Measurements from ENCODE around the gene VPS25.

DNA sequence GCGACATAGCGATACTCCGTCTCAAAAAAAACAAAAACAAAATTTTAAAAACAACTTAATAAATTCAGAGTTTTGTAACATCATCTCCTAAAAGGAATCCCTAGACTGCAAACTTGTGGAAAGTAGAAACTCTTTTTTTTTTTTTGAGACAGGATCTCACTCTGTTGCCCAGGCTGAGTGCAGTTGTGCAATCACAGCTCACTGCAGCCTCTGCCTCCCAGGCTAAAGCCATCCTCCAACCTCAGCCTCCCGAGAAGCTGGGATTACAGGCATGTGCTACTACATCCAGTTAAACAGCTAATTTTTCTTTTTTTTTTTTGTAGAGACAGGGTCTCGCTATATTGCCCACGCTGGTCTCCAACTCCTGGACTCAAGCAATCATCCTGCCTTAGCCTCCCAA lies 48.1 kb upstream of the VPS25 start:
- TF ChIP-seq TAF1 (IDR thresholded peaks at IDR 0.05; ENCODE audit: control insufficient read depth, extremely low read depth, insufficient read depth, low read length, severe bottlenecking) (no peak), CCNT2 (IDR thresholded peaks at IDR 0.05; ENCODE audit: borderline replicate concordance, extremely low read depth, insufficient read length, low read depth, low read length) (no peak)
- TF ChIP-seq, protein P1, sequence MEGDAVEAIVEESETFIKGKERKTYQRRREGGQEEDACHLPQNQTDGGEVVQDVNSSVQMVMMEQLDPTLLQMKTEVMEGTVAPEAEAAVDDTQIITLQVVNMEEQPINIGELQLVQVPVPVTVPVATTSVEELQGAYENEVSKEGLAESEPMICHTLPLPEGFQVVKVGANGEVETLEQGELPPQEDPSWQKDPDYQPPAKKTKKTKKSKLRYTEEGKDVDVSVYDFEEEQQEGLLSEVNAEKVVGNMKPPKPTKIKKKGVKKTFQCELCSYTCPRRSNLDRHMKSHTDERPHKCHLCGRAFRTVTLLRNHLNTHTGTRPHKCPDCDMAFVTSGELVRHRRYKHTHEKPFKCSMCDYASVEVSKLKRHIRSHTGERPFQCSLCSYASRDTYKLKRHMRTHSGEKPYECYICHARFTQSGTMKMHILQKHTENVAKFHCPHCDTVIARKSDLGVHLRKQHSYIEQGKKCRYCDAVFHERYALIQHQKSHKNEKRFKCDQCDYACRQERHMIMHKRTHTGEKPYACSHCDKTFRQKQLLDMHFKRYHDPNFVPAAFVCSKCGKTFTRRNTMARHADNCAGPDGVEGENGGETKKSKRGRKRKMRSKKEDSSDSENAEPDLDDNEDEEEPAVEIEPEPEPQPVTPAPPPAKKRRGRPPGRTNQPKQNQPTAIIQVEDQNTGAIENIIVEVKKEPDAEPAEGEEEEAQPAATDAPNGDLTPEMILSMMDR (IDR thresholded peaks at IDR 0.05 in 2 of 3, conservative IDR thresholded peaks at IDR 0.05 in 1 of 3; ENCODE audit: insufficient read depth in 2 of 3, low read depth in 1 of 3, low read length in 3 of 3): no peak
